HG03159 (cell line): ENCODE measurements around the gene RRP1B.
A peak's percentile ranks its signal among the peaks of the same experiment; 100 is the strongest.
"Not testable (repeated sequence)": the region's sequence is repeated elsewhere in the genome, so short reads cannot be mapped to it uniquely, and the experiment has no call there.

ENCODE experiments used
- ATAC-seq: cut with Tn5 transposase; IDR thresholded peaks from one replicate; pipeline ENCODE4 v1.9.1; 2021; ENCODE audit warnings: mild to moderate bottlenecking, moderate library complexity; ENCODE audit not compliant: unreplicated experiment

RRP1B gene

GRCh38 chr21:43697758-43698643 is 38.6 kb downstream of the RRP1B start:
- no peak for ATAC-seq

- not testable (repeated sequence) for ATAC-seq
Measured at GRCh38 chr21:43699492-43699777, 40.1 kb downstream of the RRP1B start.

GRCh38 chr21:43699933-43700599 is 40.7 kb downstream of the RRP1B start:
- ATAC-seq = no peak

GRCh38 chr21:43701936-43702784 is 42.8 kb downstream of the RRP1B start:
- no peak for ATAC-seq

GRCh38 chr21:43702785-43703034 is 43.4 kb downstream of the RRP1B start:
- no peak for ATAC-seq

- no peak for ATAC-seq
Measured at GRCh38 chr21:43703035-43703880, 43.9 kb downstream of the RRP1B start.

GRCh38 chr21:43707462-43707861 is 48.1 kb downstream of the RRP1B start:
- ATAC-seq = no peak

GRCh38 chr21:43708745-43709381 is 49.5 kb downstream of the RRP1B start:
- ATAC-seq = no peak

GRCh38 chr21:43712268-43712942 is 53.0 kb downstream of the RRP1B start:
- ATAC-seq = no peak

- not testable (repeated sequence) for ATAC-seq
Measured at GRCh38 chr21:43713123-43713522, 53.8 kb downstream of the RRP1B start.

GRCh38 chr21:43716376-43717165 is 57.2 kb downstream of the RRP1B start:
- no peak for ATAC-seq

GRCh38 chr21:43717166-43717853 is 58.0 kb downstream of the RRP1B start:
- no peak for ATAC-seq

GRCh38 chr21:43717967-43718871 is 58.9 kb downstream of the RRP1B start:
- ATAC-seq = no peak

- peak; percentile 58 for ATAC-seq
Measured at GRCh38 chr21:43718872-43719747, 59.8 kb downstream of the RRP1B start, which contains the start of gene PDXK. TSS of gene PDXK (plus strand) at chr21:43719129. CDS start at chr21:43719295, 166 bp downstream.

GRCh38 chr21:43719748-43720538 is 60.6 kb downstream of the RRP1B start:
- ATAC-seq = no peak
